ENCODE measurements around the gene NMNAT2.

Gene NMNAT2

GRCh38 chr1:183424691-183425090 lies 6.5 kb upstream of the NMNAT2 start:
- Histone ChIP-seq H3K9me3 (replicated peaks in 1 of 11) (peaks cover 0 to 18% (median 9%) of the 10 kb centered on the region in 11 experiments; a peak in 17 of 22 replicates), H3K4me3 (no peak overlapping the region), H3K9ac (no peak overlapping the region), H3K4me1 (no peaks in the 10 kb centered on the region), H3K36me3 (no peaks in the 10 kb centered on the region), H4K20me1 (no peaks in the 10 kb centered on the region), H3K27ac (no peak overlapping the region), H3K27me3 (no peaks in the 10 kb centered on the region), H3K4me2 (no peak overlapping the region)
- no peak for TF ChIP-seq Cebpa-rat (IDR thresholded peaks at IDR 0.05)

DNA sequence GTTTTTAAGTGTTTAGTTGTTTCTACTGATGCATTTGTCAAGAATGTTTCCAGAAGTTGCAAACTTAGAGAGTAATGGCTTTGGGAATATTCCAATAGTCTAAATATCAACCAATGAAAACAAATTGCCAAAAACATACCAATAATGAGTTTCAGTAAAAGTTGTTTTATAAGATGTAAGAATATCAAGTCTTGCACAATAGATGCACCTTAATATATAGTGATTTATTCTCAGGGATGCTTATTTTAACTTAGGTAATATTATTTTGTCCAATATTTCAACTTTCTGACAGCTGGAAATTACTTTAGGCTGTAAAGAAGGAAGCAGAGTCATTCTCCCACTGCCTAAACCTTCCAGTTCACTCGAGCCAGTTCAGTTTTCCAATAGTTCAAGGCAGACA lies 5.4 kb upstream of the NMNAT2 start:
- no peak overlapping the region for H3K4me2 ChIP-seq
- no peaks in the 10 kb centered on the region for H3K4me1 ChIP-seq
- no peak for TF ChIP-seq Cebpa-rat (IDR thresholded peaks at IDR 0.05)
- H3K9ac ChIP-seq: no peak overlapping the region
- H3K4me3 ChIP-seq: no peak overlapping the region
- H4K20me1 ChIP-seq: no peaks in the 10 kb centered on the region
- H3K27me3 ChIP-seq: no peaks in the 10 kb centered on the region
- H3K9me3 ChIP-seq (replicated peaks in 1 of 11): peaks cover 0 to 9% (median 4%) of the 10 kb centered on the region in 11 experiments; a peak in 4 of 22 replicates
- no peaks in the 10 kb centered on the region for H3K36me3 ChIP-seq
- no peak overlapping the region for H3K27ac ChIP-seq

DNA sequence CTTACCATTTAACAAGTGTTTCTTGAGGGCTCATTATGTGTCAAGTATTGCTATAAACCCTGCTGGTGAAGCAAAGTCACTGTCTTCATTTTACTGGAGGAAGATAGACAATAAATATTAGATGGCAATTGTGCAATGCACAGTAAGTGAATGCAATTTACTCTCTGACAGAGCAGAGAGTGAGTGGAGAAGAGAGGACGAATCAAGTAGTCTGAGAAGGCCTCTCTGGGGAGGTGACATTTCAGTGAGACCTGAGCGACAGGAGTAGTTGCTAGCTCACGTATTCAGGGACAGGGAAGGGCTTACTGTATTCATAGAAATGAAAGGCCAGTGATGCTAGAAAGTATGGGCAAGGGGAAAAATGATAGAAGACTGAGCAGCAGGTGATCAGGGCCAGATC lies 1.2 kb upstream of the NMNAT2 start:
- H3K27ac ChIP-seq: no peak overlapping the region
- H3K9me3 ChIP-seq (replicated peaks in 1 of 11): peaks cover 16 to 21% (median 19%) of the 10 kb centered on the region in 11 experiments
- H3K27me3 ChIP-seq: no peaks in the 10 kb centered on the region
- H3K4me2 ChIP-seq: no peak overlapping the region
- no peaks in the 10 kb centered on the region for H4K20me1 ChIP-seq
- no peak overlapping the region for H3K4me3 ChIP-seq
- H3K4me1 ChIP-seq: no peaks in the 10 kb centered on the region
- no peak for TF ChIP-seq Cebpa-rat (IDR thresholded peaks at IDR 0.05)
- no peaks in the 10 kb centered on the region for H3K36me3 ChIP-seq
- H3K9ac ChIP-seq: no peak overlapping the region

DNA sequence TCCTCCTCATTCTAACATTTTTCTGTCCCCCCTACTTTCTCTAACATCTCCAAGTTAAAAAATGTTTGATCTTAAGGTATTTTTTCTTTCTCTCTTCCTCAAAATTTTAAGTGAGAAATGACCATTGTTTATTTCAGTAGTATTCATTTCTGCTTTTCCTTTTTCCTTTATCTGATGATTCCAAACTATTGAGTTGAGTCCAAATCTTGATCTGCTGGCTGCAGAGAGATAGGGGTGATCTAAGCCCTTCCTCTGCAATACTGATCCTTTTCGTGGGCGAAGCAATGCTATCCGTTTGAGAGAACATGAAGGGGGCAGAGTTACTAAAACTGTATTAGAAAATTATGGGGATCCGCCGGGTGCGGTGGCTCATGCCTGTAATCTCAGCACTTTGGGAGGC lies 516 bp upstream of the NMNAT2 start:
- peaks cover 16 to 21% (median 19%) of the 10 kb centered on the region in 11 experiments for H3K9me3 ChIP-seq (replicated peaks in 1 of 11)
- H3K4me1 ChIP-seq: no peaks in the 10 kb centered on the region
- no peak overlapping the region for H3K27ac ChIP-seq
- H3K4me3 ChIP-seq: no peak overlapping the region
- H3K27me3 ChIP-seq: no peaks in the 10 kb centered on the region
- H4K20me1 ChIP-seq: no peaks in the 10 kb centered on the region
- no peaks in the 10 kb centered on the region for H3K36me3 ChIP-seq
- H3K4me2 ChIP-seq: no peak overlapping the region
- H3K9ac ChIP-seq: no peak overlapping the region
- TF ChIP-seq Cebpa-rat (IDR thresholded peaks at IDR 0.05): no peak

- H3K36me3 ChIP-seq: no peaks in the 10 kb centered on the region
- H3K4me3 ChIP-seq: no peak overlapping the region
- H4K20me1 ChIP-seq: no peaks in the 10 kb centered on the region
- H3K27ac ChIP-seq: no peak overlapping the region
- no peak for TF ChIP-seq Cebpa-rat (IDR thresholded peaks at IDR 0.05)
- H3K4me1 ChIP-seq: no peaks in the 10 kb centered on the region
- H3K9ac ChIP-seq: no peak overlapping the region
- H3K9me3 ChIP-seq (replicated peaks in 1 of 11): peaks cover 16 to 21% (median 19%) of the 10 kb centered on the region in 11 experiments
- H3K4me2 ChIP-seq: no peak overlapping the region
- H3K27me3 ChIP-seq: no peaks in the 10 kb centered on the region
Measured at GRCh38 chr1:183416850-183417771, 1.1 kb downstream of the NMNAT2 start.

DNA sequence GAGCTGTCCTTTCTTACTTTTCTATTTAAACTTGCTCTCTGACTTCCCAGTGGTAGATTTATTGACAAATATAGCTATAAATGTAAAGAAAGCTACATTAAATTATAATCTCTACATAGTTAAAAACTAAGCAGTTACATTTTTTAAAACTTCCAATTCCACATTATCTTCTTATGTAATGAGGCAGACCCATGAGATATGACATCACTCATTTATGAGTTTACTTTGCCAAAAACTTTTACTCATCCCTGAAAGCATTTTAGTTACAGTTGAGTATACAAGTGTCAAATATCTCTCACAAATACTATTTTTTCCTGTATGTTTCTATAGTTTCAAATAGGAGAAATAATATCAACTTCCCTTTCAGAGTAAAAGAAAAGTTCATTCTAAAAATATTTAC lies 3.8 kb downstream of the NMNAT2 start:
- Histone ChIP-seq H3K4me3 (no peak overlapping the region), H3K9ac (no peak overlapping the region), H3K27ac (no peak overlapping the region), H3K4me2 (no peak overlapping the region), H3K4me1 (no peaks in the 10 kb centered on the region), H3K36me3 (no peaks in the 10 kb centered on the region), H3K9me3 (replicated peaks in 1 of 11) (peaks cover 16 to 21% (median 19%) of the 10 kb centered on the region in 11 experiments), H4K20me1 (no peaks in the 10 kb centered on the region), H3K27me3 (no peaks in the 10 kb centered on the region)
- no peak for TF ChIP-seq Cebpa-rat (IDR thresholded peaks at IDR 0.05)

- H3K4me1 ChIP-seq: no peaks in the 10 kb centered on the region
- H3K9me3 ChIP-seq (replicated peaks in 1 of 11): no peaks in the 10 kb centered on the region
- no peak for TF ChIP-seq Cebpa-rat (IDR thresholded peaks at IDR 0.05)
- H3K27ac ChIP-seq: no peak overlapping the region
- H3K36me3 ChIP-seq: no peaks in the 10 kb centered on the region
- no peak overlapping the region for H3K4me2 ChIP-seq
- no peaks in the 10 kb centered on the region for H4K20me1 ChIP-seq
- H3K27me3 ChIP-seq: no peaks in the 10 kb centered on the region
- H3K4me3 ChIP-seq: no peak overlapping the region
- no peak overlapping the region for H3K9ac ChIP-seq
Measured at GRCh38 chr1:183411091-183411490, 7.1 kb downstream of the NMNAT2 start.

GRCh38 chr1:183407961-183408360 lies 10.2 kb downstream of the NMNAT2 start:
- H4K20me1 ChIP-seq: no peaks in the 10 kb centered on the region
- no peaks in the 10 kb centered on the region for H3K36me3 ChIP-seq
- no peak overlapping the region for H3K4me2 ChIP-seq
- no peak overlapping the region for H3K27ac ChIP-seq
- H3K9ac ChIP-seq: no peak overlapping the region
- no peaks in the 10 kb centered on the region for H3K27me3 ChIP-seq
- no peak overlapping the region for H3K4me3 ChIP-seq
- TF ChIP-seq Cebpa-rat (IDR thresholded peaks at IDR 0.05): no peak
- H3K4me1 ChIP-seq: no peaks in the 10 kb centered on the region
- H3K9me3 ChIP-seq (replicated peaks in 1 of 11): no peaks in the 10 kb centered on the region

- Histone ChIP-seq H3K4me1 (no peaks in the 10 kb centered on the region), H3K9me3 (replicated peaks in 1 of 11) (no peaks in the 10 kb centered on the region), H3K27ac (no peak overlapping the region), H3K4me2 (no peak overlapping the region), H3K36me3 (no peaks in the 10 kb centered on the region), H3K4me3 (no peak overlapping the region), H3K27me3 (no peaks in the 10 kb centered on the region), H4K20me1 (no peaks in the 10 kb centered on the region), H3K9ac (no peak overlapping the region)
- no peak for TF ChIP-seq Cebpa-rat (IDR thresholded peaks at IDR 0.05)
Measured at GRCh38 chr1:183407474-183407873, 10.7 kb downstream of the NMNAT2 start.

GRCh38 chr1:183404476-183404875 lies 13.7 kb downstream of the NMNAT2 start:
- H3K9me3 ChIP-seq (replicated peaks in 1 of 11): no peaks in the 10 kb centered on the region
- H3K36me3 ChIP-seq: no peaks in the 10 kb centered on the region
- TF ChIP-seq Cebpa-rat (IDR thresholded peaks at IDR 0.05): no peak
- H3K27ac ChIP-seq: no peak overlapping the region
- H3K4me1 ChIP-seq: no peaks in the 10 kb centered on the region
- no peak overlapping the region for H3K9ac ChIP-seq
- H3K4me3 ChIP-seq: no peak overlapping the region
- no peaks in the 10 kb centered on the region for H3K27me3 ChIP-seq
- no peak overlapping the region for H3K4me2 ChIP-seq
- no peaks in the 10 kb centered on the region for H4K20me1 ChIP-seq

All from BLaER1 treated with 17β-estradiol and CSF1 and Interleukin-3, amounts not matched to agents 10 nM and 100 nM (cell line).